ENCODE results near the gene LCE2D. TPM values are rescaled to one million over a fixed set of nuclear protein-coding genes. Genes with fewer than 3 reads are reported as not detected.

LCE2D gene
- total RNA-seq, 6 donors from 2014 or later: not detected

DNA sequence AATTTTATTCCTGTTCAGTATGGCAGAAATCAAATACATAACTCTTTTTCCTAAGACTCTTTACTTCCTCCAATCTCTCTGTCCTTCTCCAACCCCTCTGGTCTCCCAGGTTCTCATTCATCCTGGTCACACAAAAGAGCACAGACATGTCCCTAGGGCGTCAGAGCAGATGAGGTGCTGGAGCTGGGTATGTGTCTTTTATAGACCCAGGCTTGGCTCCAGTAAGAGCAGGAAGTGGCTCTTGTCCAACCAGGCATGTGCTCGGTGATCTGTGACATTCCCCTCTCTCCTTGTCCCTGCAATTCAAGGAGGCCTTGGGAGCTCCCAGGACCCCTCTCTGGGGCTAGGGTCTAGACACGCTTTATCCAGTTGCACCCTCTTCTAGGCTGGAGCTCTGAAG, 18.0 kb upstream of the LCE2D start:
- no peaks in the 10 kb centered on the region for H3K36me3 ChIP-seq
- 36 to 62% methylated on average over 3 of the region's 3 CpGs for WGBS, 2 donors

GRCh38 chr1:152646656-152647055, 16.5 kb upstream of the LCE2D start:
- no peak overlapping the region for H3K4me3 ChIP-seq
- TF ChIP-seq POLR2AphosphoS5 (IDR thresholded peaks at IDR 0.05) (no peak), CTCF (IDR thresholded peaks at IDR 0.05) (no peak), EP300 (IDR thresholded peaks at IDR 0.05) (no peak), POLR2A (IDR thresholded peaks at IDR 0.05) (no peak)
- H3K27me3 ChIP-seq: no peaks in the 10 kb centered on the region
- no peaks in the 10 kb centered on the region for H3K4me1 ChIP-seq
- no peaks in the 10 kb centered on the region for H3K9me3 ChIP-seq
- DNase-seq: no peak
- H3K27ac ChIP-seq: no peak overlapping the region
- ATAC-seq (ENCODE audit: low FRiP score in 2 of 2): no peak
- H3K36me3 ChIP-seq: no peaks in the 10 kb centered on the region

More for the DNA sequence above, 18.0 kb upstream of the LCE2D start:
- Histone ChIP-seq H3K4me1 (no peaks in the 10 kb centered on the region), H3K27ac (no peak overlapping the region), H3K27me3 (no peaks in the 10 kb centered on the region), H3K9me3 (no peaks in the 10 kb centered on the region), H3K4me3 (no peak overlapping the region)
- ATAC-seq (ENCODE audit: low FRiP score in 2 of 2): no peak
- DNase-seq: no peak
- TF ChIP-seq POLR2AphosphoS5 (IDR thresholded peaks at IDR 0.05): no peak
- TF ChIP-seq EP300 (IDR thresholded peaks at IDR 0.05): no peak
- TF ChIP-seq CTCF (IDR thresholded peaks at IDR 0.05): no peak
- no peak for TF ChIP-seq POLR2A (IDR thresholded peaks at IDR 0.05)

DNA sequence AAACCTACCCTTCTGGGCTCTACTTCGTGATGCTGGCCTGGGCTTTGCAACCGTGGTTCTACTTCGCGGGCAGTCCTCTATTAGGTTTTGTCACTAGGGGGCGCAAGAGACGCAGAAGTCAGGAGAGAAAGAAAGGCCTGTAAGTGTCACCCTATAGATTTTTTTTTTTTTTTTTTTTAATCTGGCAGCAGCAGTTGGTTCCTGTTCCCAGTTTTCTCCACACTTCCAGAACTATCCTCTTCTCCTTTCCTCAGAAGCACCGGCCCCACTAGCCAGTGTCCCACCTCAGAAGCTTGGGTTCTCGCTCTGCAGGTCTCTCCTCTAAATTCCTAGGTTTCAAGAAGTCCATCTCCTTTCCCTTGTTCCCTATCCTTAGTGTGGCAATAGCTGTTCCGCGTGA, 9.1 kb upstream of the LCE2D start:
- DNase-seq (no peak), ATAC-seq (ENCODE audit: low FRiP score in 2 of 2) (peak in 1 of 2 donors; percentile 56)
- TF ChIP-seq EP300 (IDR thresholded peaks at IDR 0.05): no peak
- peak in 4 of 6 experiments; percentile 16 to 46 (median 23) for TF ChIP-seq CTCF (IDR thresholded peaks at IDR 0.05)
- H3K27me3 ChIP-seq: no peaks in the 10 kb centered on the region
- no peaks in the 10 kb centered on the region for H3K36me3 ChIP-seq
- no peak overlapping the region for H3K4me3 ChIP-seq
- 29 to 36% methylated on average over 10 of the region's 10 CpGs for WGBS, 2 donors
- no peak overlapping the region for H3K27ac ChIP-seq
- H3K4me1 ChIP-seq: no peaks in the 10 kb centered on the region
- H3K9me3 ChIP-seq: no peaks in the 10 kb centered on the region

DNA sequence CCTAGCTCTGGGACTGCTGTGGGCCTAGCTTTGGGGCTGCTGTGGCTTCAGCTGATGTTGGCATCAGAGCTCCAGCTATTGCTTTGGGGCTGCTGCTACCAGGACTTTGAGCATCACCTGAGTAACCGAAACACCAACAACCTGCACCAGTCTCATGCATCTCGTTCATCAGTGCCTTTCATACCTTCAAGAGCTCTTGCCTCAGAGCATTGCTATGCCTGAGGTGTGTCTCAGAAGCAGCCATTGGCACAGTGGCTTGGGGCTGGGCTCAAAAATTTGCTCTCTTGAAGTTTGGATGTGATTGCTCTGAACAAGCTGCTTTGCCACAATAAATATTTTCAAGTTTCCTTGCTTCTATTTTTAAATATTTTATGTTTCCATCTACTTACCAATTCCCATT, 6.7 kb upstream of the LCE2D start:
- Histone ChIP-seq H3K27ac (no peak overlapping the region), H3K9me3 (no peaks in the 10 kb centered on the region), H3K36me3 (no peaks in the 10 kb centered on the region), H3K4me3 (no peak overlapping the region), H3K4me1 (no peaks in the 10 kb centered on the region), H3K27me3 (no peaks in the 10 kb centered on the region)
- TF ChIP-seq POLR2AphosphoS5 (IDR thresholded peaks at IDR 0.05): no peak
- WGBS, 2 donors: 61 to 65% methylated on average over 2 of the region's 2 CpGs
- DNase-seq: no peak
- ATAC-seq (ENCODE audit: low FRiP score in 2 of 2): no peak

DNA sequence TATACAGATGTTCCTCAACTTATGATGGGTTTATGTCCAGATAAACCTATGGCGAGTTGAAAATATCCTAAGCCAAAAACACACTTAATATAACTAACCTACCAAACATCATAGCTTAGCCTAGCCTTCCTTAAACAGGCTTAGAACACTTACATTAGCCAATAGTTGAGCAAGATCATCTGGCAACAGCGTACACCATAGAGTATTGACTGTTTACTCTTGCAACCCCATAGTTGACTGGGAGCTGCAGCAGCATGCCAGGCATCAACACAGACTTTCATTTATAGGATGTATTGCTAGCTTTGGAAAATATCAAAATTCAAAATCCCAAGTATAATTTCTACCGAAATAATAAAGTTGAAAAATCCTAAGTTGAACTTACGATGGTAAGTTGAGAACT, 5.5 kb upstream of the LCE2D start:
- TF ChIP-seq CTCF (IDR thresholded peaks at IDR 0.05): no peak
- no peak for TF ChIP-seq EP300 (IDR thresholded peaks at IDR 0.05)
- no peak for TF ChIP-seq POLR2AphosphoS5 (IDR thresholded peaks at IDR 0.05)
- no peak for TF ChIP-seq POLR2A (IDR thresholded peaks at IDR 0.05)
- 91 to 93% methylated on average over 4 of the region's 4 CpGs for WGBS, 2 donors
- no peak overlapping the region for H3K27ac ChIP-seq
- no peak overlapping the region for H3K4me3 ChIP-seq
- ATAC-seq (ENCODE audit: low FRiP score in 2 of 2): no peak
- no peaks in the 10 kb centered on the region for H3K27me3 ChIP-seq
- H3K9me3 ChIP-seq: no peaks in the 10 kb centered on the region
- DNase-seq: no peak
- no peaks in the 10 kb centered on the region for H3K4me1 ChIP-seq
- H3K36me3 ChIP-seq: no peaks in the 10 kb centered on the region

All from upper lobe of left lung (tissue), 6 donors.